Activated CD4-positive, alpha-beta T cell treated with anti-CD3 and anti-CD28 coated beads for 4 hours (primary cell): ENCODE data around the gene MDC1.
"Not testable (repeated sequence)": the region's sequence is repeated elsewhere in the genome, so short reads cannot be mapped to it uniquely, and the experiment has no call there.

Experiments used
- DNase-seq, 2 donors: peaks; one replicate each; pipeline ENCODE4 v3.0.0-alpha.2; 2020

MDC1 gene

DNA sequence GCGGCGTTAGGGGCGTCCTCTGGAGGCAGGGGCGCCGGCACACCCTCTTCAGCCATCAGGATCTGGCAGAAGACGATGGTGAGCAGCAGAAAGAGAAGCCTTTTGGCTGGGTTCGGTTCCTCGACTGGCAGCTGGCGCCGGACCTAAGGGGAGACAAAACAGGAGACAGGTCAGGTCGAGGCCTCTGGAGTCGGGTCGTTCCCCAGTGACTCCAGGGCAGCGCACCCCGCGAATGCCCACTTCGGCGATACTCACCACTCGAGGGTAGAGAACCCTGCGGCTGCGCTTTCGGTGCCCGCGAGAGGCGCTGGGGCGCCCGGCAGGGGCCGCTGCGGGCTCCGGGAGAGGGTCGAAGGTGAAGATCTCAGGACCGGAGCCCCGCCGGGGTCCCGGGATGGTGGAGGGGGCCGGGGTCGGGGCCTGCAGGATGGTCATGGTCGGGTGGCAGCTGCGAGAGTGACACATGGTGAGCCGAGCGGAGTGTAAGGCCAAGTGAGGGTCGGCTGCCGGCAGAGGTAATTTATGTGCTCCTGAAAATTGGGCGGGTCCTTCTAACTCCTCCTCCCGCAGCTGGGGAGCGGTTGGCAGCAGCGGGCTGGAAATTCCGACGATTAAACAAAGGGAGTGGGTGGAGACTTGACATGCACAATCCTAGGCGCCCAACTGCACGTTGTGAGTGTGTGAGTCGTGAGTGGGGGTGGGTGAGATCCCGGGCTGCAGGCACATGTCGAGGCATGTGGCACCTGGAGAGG is 27.1 kb upstream of the MDC1 start, which contains the start of gene IER3:
TSS of gene IER3 (minus strand) at position 494 of the 752 bp plus-strand sequence. CDS start at position 465, 29 bp downstream.
- peak; percentile 86 to 90 for DNase-seq

DNA sequence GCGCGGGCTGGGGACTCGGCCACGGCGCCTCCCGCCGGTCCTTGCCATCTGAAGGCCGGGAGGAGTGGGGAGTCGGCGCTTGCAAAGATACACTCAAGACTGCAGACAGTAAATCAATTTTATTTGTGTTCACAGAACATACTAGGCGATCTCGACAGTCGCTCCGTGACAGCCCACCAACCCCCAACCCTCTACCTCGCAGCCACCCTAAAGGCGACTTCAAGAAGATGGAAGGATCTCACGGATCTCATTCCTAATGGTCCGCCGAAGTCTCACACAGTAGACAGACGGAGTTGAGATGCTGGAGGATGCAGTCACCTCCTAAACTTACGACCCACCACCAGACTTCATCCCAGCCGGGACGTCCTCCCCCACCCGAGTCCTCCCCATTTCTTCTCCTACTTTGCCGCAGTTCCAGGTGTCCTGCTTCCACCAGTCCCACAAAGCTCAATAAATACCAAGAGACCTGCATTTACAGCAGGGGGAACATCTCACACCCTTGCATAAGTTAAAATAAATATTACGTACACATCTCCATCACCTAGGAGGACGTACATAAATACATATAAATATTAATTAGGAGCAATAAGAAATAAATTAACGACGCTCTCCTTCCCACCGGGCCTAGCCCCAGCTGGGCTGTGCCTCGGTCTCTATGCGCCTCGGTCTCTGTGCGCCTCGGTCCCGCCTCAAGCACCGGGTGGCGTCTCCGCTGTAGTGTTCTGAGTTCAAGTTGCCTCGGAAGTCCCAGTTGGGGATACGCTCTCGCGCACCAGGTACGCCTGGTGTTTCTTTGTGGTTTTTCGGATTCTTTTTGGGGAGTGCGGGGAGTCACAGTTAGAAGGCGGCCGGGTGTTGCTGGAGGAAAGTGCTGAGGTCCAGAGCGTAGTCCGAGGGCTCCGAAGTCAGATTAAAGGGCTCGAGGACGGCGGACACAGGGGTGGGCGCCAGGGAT is 26.3 kb upstream of the MDC1 start:
- peak; percentile 52 to 54 for DNase-seq

DNA sequence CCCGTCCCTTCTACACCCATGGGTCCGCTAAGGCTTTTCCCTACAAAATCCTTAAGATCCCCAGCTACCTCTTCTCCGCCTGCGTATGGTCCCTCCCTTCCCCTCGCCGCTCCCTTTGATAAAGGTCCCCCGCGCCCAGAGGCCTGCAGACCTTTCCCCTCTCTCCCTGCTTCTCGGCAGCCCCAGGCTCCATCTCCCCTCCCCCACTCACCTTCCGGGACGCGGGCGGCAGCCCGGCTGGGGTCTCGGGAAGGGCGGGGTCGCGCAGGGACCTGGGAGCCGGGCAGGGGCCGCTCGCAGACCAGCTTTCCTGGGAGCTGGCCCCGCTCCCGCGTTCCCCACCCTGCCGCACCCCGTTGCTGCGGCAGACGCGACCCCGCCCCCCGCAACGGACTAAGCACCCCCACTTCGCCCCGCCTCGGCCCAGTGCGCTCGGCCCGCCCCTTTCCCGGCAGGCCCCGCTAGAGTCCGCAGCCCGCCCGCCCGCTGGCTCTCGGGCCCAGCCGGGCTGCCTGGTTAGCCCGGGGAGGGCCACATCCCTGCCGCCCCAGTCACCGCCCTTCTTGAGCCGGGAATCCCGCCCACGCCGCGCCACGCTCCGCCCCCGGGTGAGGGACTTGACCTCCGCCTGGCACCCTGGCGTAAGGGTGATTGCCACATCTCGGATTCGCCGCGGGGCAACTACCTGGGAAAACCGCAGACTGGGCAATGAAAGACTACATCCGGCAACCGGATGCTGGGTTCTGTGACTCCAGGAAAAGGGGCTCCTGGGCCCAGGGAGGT is 25.4 kb upstream of the MDC1 start, which contains the start of gene FLOT1:
TSS of gene FLOT1 (minus strand) at position 372 of the 783 bp plus-strand sequence. CDS start 498 bp downstream, outside the sequence.
- DNase-seq: peak; percentile 85 to 92

DNA sequence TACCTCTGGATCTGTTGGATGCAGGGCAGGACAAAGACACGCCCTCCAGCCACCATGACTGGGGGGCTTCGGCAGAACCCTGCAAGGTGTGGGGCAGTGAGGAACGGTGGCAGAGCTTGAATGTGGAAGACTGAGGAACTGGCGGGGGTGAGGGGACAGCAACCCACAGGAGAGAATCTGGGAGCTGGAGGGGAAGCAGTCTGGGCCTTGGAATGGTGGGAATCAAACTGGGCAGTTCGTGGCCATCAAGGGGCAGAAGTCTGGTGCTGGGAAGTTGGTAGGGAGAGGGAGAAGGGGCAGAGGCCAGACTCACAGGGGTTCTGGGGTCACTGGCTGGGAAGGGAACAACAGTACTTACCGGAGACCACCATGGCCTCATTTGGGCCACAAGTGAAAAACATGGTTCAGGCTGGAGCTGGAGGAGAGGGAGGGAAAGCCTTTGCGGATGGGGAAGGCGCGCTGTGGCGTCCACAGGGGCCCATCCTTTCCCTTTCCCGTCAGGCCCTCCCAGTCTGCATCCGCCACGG is 24.8 kb upstream of the MDC1 start:
- peak in 1 of 2 donors; percentile 44 for DNase-seq

DNA sequence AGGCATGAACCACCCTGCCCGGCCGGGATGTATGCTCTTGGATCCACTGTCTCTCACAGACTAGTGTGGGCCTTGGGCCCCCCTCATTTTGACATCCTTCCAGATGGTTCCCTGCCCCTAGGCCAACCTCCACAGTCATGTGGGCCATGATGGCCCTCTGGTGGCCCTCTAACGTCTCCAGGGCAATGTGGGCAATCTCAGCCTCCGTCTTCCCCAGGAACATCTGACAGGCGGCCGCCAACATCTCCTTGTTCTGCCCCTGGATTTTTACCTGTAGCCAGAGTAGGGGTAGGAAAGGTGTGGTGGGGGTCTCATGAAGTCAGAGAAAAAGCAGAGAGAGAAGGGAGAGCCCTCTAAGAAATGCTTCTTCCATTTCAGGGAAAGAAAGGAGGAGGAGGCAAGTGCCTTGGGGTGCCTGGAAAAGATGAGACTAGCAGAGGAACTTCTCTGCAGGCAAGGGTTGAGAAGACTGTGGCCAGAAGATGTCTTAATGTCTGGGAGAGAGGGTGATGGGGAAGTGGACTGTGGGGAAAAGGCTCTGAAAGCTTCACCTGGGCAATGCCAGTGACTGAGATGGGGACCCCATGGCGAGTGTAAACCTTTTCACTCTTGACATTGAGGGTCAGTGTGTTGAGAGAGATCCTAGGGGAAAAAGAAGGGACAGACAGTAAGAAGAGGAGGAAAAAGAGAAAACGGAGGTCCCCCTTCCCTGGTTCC is 24.1 kb upstream of the MDC1 start:
- peak in 1 of 2 donors; percentile 45 for DNase-seq

DNA sequence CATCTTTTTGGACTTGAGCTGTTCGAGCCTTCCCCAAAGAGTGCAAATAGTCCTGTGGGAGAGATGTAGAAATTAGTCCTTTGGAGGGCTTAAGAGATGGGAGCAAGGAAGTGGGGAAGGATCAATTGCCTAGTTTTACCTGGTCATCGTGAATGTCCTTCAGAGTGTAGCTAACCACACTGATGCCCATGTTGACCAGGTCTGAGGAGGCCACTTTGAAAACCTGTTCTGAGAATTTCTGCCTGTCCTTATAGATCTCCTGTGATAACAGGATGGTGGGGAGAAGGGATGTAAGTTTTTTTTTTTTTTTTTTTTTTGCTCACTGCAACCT is 23.4 kb upstream of the MDC1 start:
- no peak for DNase-seq

DNA sequence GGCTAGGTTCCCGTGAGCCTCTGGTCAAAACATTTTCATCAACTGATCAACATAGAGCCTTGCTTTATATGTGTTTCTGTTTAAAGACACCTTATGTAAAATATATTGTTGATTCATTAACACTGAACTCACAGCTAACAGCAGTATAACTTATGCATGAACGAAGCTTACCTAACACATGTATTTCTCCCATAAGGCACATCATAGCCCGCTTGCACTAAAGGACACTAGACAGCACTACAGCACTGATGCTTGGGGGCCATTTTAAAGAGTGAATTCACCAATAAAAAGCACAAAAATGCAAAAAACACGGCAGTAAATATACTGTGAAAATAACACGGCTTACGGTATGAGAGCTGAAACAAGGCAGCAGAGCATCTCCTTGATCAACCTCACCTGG is 21.5 kb upstream of the MDC1 start:
- no peak for DNase-seq

DNA sequence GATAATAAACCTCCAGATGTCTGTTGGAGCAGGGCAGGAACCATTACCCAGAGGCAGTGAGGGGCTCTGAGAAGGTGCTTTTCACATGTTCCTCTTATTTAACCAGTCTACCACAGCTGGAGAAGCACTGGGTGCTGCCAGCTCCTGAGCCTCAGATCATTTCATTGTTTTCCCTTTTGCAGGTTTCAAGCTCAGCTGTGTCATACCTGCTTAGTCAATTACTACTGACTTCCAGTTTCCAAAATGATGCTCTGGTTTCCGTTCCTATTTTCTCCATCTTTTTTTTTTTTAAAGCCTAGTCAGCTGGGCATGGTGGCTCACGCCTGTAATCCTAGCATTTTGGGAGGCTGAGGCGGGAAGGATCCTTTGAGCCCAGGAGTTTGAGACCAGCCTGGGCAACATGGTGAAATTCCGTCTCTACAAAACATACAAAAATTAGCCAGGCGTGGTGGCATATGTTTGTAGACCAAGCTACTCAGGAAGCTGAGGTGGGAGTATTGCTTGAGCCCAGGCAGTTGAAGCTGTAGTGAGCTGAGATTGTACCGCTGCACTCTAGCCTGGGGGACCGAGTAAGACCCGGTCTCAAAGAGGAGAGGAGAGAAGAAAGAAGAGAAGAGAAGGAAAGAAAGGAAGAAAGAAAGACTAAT is 18.7 kb upstream of the MDC1 start:
- no peak for DNase-seq

DNA sequence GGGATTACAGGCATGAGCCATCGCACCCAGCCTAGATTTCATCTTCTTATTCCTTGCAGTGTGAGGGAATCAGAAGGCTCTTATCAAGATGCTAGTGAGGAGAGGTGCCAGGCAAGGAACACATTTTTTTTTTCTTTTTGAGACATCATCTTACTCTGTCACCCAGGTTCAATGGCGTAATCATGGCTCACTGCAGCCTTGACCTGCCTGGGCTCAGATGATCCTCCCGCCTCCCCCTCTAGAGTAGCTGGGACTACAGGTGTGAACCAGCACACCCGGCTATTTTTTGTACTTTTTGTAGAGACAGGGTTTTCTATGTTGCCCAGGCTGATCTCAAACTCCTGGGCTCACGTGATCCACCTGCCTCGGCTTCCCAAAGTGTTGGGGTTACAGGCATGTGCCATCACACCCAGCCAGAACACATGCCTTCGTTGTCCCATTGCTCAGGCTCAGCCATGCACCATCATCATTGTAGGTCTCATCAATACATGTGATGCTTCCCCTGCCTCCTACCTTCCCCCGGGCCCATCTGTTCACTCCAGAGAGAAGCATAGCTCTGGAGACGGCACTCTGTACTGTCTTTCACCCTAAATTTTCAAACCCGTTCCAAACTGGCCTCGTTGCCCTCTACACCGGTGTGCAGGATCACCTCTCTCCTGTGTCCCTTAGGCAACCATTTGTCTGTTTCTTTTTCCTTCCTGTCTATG is 15.3 kb upstream of the MDC1 start:
- DNase-seq: no peak

DNA sequence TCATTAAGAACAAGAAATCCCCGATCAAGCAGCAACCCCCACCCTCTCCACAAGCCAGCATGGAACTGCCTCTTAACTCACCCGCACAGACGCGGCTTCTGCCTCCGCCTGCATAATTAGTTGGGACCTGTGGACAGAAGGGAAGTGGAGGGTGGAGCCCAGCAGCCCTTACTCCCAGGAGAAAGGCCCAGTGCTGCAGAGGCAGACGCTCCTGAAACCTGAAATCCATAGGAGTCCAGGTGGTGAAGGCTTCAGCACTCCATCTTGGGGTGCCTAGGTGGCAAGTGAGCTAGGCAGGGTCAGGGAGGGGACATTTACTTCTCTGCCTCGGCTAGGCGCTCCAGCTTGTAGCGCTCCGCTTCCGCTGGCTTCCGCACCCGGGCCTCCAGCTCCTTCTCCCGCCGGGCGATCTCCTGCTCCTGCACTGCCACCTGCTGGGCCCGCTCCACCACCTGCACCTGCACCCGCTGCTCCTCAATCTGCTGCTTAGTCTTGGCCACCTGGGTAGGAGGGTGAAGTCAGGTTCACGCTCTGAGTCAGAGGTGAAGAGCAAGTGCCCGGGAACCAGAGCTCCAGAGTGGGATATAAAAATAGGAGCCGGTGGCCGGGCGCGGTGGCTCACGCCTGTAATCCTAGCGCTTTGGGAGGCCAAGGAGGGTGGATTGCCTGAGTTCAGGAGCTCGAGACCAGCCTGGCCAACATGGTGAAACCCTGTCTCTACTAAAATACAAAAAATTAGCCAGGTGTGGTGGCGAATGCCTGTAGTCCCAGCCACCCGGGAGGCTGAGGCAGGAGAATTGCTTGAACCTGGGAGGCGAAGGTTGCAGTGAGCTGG is 13.7 kb upstream of the MDC1 start:
- DNase-seq: peak; percentile 84 to 86

DNA sequence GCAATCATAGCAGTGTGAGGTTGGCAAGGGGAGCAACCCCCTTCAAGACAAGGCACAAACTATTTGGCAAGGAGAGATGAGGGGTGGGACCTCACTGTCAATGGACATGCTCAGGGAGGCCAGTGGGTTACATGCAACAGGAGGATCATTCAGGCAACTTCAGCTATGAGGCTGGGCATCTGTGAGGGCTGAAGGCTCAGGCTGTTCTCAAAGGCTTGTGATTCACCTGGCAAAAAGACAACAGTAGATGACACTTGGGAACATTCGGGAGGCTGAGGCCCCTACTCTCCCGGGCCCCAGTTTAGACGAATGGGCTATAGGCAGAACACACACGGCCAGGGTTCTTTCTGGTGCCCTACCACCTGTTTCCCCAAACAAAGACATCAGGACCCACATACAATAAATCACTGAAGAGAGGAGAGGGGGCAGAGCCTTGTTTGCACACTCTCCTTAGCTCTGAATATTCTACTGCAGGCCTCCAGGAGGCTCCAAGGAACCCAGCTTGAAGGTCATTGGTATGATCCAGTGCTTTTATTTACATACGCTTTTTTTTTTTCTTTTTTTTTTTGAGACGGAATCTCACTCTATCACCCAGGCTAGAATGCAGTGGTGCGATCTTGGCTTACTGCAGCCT is 11.0 kb upstream of the MDC1 start:
- DNase-seq: no peak

DNA sequence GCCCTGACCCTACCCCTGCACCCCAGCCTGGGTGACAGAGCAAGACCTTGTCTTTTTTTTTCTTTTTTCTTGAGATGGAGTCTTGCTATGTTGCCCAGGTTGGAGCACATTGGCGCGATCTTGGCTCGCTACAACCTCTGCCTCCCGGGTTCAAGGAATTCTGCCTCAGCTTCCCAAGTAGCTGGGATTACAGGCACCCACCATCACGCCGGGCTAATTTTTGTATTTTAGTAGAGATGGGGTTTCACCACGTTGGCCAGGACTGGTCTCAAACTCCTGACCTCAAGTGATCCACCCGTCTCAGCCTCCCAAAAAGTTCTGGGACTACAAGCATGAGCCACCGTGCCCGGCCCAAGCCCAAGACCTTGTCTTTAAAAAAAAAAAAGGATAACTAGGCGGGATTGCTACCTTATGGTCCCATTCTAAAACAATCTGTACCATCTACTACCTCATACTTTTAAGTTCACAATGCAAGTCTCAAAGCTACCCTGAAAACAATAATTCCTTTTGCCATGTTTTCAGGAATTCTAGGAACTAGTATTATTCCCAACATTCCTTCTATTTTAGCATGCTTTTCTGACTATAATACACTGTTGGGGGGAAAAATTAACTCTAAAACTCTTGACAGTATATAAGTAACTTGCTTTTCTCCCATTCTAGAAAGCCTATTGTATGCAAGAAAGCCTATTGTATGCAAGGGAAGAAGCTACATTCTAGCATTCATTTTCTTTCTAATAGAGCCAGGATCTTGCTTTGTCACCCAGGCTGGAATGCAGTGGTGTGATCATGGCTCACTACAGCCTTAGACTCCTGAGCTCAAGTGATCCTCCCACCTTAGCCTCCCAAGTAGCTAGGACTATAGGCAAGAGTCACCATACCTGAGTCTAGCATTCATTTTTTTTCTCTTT is 9.7 kb upstream of the MDC1 start:
- no peak for DNase-seq

DNA sequence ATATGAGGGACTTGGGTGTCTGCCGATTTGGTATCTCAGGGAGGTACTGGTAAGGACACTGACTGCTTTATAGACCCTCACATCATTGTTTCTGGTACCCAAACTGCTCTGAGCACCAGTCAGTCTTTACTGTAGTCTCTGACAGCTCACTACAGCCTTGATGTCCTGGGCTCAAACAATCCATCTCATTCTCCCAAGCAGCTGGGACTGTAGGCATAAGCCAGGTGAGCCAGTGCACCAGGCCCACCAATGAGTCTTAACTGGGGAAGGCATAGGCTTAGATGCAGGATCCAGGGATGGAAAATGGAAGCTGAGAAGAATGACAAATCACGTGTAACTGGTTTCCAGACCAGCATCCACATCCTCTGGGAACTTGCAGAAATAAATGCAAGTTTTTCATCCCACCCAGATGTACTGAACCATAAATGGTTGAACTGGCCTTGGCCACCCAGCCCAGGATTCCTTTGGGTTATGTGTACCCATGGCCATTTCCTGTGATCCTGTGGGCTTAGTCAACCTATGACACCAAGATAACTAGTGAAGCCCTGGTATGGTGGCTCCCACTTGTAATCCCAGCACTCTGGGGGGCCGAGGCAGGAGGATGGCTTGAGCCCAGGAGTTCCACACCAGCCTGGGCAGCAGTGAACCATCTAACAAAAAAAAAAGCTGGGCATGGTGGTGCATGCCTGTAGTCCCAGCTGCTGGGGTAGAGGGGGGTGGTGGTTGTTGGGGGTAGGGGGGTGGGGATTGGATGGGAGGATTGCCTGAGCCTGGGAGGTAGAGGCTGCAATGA is 8.8 kb upstream of the MDC1 start:
- DNase-seq: no peak

DNA sequence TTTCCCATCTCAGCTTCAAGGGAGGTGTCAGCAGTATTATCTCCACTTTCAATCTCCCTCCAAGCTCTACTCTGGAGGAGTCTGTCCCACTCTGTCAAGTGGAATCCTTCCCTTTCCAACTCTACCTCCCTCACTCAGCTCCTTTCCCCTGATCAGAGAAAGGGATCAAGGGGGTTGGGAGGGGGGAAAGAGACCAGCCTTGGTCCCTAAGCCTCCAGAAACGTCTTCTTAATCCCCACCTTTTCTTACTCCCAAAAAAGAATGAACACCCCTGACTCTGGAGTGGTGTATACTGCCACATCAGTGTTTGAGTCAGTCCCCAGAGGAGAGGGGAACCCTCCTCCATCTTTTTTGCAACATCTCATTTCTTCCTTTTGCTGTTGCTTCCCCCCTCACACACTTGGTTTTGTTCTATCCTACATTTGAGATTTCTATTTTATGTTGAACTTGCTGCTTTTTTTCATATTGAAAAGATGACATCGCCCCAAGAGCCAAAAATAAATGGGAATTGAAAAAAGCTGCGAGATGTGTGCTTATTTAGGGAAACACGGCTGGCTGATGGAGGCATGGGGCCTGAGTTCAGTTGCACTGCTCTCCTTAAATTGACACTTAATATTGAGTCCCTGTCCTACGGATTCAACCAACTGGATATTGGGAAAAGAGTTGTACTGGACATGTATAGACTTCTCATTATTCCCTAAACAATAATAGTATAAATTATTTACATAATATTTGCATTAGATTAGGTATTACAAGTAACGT is 8.0 kb upstream of the MDC1 start:
- no peak for DNase-seq

DNA sequence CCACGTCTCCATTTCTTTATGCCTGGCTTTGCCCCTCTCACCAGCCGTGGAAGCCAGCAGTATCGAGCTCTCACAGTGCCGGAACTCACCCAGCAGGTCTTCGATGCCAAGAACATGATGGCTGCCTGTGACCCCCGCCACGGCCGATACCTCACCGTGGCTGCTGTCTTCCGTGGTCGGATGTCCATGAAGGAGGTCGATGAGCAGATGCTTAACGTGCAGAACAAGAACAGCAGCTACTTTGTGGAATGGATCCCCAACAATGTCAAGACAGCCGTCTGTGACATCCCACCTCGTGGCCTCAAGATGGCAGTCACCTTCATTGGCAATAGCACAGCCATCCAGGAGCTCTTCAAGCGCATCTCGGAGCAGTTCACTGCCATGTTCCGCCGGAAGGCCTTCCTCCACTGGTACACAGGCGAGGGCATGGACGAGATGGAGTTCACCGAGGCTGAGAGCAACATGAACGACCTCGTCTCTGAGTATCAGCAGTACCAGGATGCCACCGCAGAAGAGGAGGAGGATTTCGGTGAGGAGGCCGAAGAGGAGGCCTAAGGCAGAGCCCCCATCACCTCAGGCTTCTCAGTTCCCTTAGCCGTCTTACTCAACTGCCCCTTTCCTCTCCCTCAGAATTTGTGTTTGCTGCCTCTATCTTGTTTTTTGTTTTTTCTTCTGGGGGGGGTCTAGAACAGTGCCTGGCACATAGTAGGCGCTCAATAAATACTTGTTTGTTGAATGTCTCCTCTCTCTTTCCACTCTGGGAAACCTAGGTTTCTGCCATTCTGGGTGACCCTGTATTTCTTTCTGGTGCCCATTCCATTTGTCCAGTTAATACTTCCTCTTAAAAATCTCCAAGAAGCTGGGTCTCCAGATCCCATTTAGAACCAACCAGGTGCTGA is 7.0 kb upstream of the MDC1 start:
- DNase-seq: not testable (repeated sequence)
